Hepatocyte (in vitro differentiated cells): ENCODE measurements around the gene VWCE. TPM values are rescaled to one million over a fixed set of nuclear protein-coding genes. Genes with fewer than 3 reads are reported as not detected.

Experiments
- DNase-seq: peaks from one replicate; pipeline ENCODE4 v3.0.0-alpha.2; 2016; ENCODE audit warnings: low spot score
- H2AFZ ChIP-seq: fragments of 200-600 bp; sonication (generic); 2 replicates; pipeline ENCODE4 v1.6.0; 2016; ENCODE audit warnings: antibody characterized with exemption, mild to moderate bottlenecking
- H3K27ac ChIP-seq: fragments of 200-600 bp; sonication (generic); 2 replicates; pipeline ENCODE4 v1.5.1; 2016; ENCODE audit warnings: mild to moderate bottlenecking
- H3K27me3 ChIP-seq: fragments of 200-600 bp; sonication (generic); 2 replicates; pipeline ENCODE4 v1.6.1; 2016
- H3K36me3 ChIP-seq: fragments of 200-600 bp; sonication (generic); replicated peaks from 2 replicates; pipeline ENCODE4 v1.5.1; 2016; ENCODE audit warnings: low read depth; ENCODE audit not compliant: insufficient read depth
- H3K4me1 ChIP-seq: fragments of 200-600 bp; sonication (generic); 2 replicates; pipeline ENCODE4 v1.5.1; 2016; ENCODE audit warnings: mild to moderate bottlenecking, moderate library complexity; ENCODE audit not compliant: insufficient read depth
- H3K4me2 ChIP-seq: fragments of 200-600 bp; sonication (generic); 2 replicates; pipeline ENCODE4 v1.6.0; 2016
- H3K4me3 ChIP-seq: fragments of 200-600 bp; sonication (generic); 2 replicates; pipeline ENCODE4 v1.5.1; 2016; ENCODE audit warnings: mild to moderate bottlenecking
- H3K79me2 ChIP-seq: fragments of 200-600 bp; sonication (generic); 2 replicates; pipeline ENCODE4 v1.6.0; 2017; ENCODE audit warnings: mild to moderate bottlenecking
- H3K9me2 ChIP-seq: fragments of 200-600 bp; sonication (generic); replicated peaks from 2 replicates; pipeline ENCODE4 v1.6.0; 2017; ENCODE audit warnings: mild to moderate bottlenecking; ENCODE audit not compliant: insufficient read depth
- H3K9me3 ChIP-seq: fragments of 200-600 bp; sonication (generic); 2 replicates; pipeline ENCODE4 v1.5.1; 2016; ENCODE audit warnings: low read depth, mild to moderate bottlenecking
- H4K20me1 ChIP-seq: fragments of 200-600 bp; sonication (generic); 2 replicates; pipeline ENCODE4 v1.6.0; 2016; ENCODE audit warnings: mild to moderate bottlenecking; ENCODE audit not compliant: insufficient read depth, poor library complexity, severe bottlenecking
- CTCF ChIP-seq: fragments of 200-600 bp; sonication (generic); IDR thresholded peaks from 2 replicates; pipeline ENCODE4 v1.5.1; 2016; ENCODE audit warnings: antibody characterized with exemption, mild to moderate bottlenecking; ENCODE audit not compliant: poor library complexity
- EZH2 ChIP-seq: fragments of 200-600 bp; sonication (generic); IDR thresholded peaks from 2 replicates; pipeline ENCODE4 v1.6.1; 2016; ENCODE audit warnings: antibody characterized with exemption, mild to moderate bottlenecking, borderline replicate concordance
- EZH2phosphoT487 ChIP-seq: fragments of 200-600 bp; sonication (generic); IDR thresholded peaks from one replicate; pipeline ENCODE4 v1.6.1; 2018; ENCODE audit warnings: antibody characterized with exemption, mild to moderate bottlenecking, low read depth, moderate library complexity; ENCODE audit not compliant: unreplicated experiment, severe bottlenecking
- WGBS: methylation state at CpG from one replicate; pipeline ENCODE4 v1.1.6; 2016; ENCODE audit warnings: low lambda C conversion rate; ENCODE audit errors: missing lambda C conversion rate; 5-methylcytosine and 5-hydroxymethylcytosine counted together
- polyA plus RNA-seq: library from polyadenylated mRNA; unstranded; fragments of >200 nt; fragmentation: Nextera tagmentation; extraction: Ambion mirVana; gene quantifications from 2 replicates; pipeline ENCODE4 v1.2.1, GENCODE V29; 2016
- total RNA-seq: library from RNA; depleted of rRNA; stranded (reverse); fragments of >200 nt; gene quantifications from 2 replicates; pipeline ENCODE4 v1.2.3, GENCODE V29; 2014

VWCE gene
- total and polyA plus RNA-seq, 2 experiments from 2014 or later, result 6.7 to 13.4 TPM

DNA sequence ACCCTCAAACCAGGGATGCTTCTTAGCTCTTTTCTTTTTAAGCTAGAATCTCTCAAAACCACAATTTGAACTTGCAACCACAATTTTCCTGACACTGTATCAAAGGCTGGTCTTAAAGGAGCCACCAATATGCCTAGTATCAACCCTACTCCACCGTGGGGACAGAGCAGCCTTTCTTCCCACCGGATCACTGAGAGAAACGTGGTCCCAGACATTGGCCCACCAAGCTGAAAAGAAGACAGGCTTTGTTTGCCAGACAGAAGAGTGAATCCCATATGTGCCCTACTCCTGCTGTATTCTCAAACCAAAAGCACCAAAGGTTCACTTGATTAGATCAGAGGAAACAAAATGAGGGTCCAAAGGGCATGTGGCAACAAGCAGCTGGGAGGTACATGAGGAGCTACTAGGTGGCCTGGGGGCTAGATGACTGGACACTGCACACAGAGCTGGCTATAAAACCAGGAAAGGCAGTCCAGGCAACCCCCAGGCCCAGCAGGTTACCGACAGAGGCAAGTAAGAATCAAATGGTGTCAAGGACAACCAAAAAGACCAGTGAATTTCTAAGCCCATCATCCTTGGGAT is 3.6 kb upstream of the VWCE start:
- DNase-seq, result peak; percentile 62
- Histone ChIP-seq H3K79me2 (no peaks in the 10 kb centered on the region), H3K9me3 (no peaks in the 10 kb centered on the region), H3K4me2 (peak overlapping the region; percentile 9), H2AFZ (no peak overlapping the region), H3K9me2 (no peaks in the 10 kb centered on the region), H3K27me3 (no peaks in the 10 kb centered on the region), H3K4me1 (peaks cover 9% of the 10 kb centered on the region), H3K4me3 (no peak overlapping the region), H3K36me3 (no peaks in the 10 kb centered on the region), H4K20me1 (peaks cover under 1% of the 10 kb centered on the region), H3K27ac (peak overlapping the region; percentile 75)
- WGBS, result 80% methylated on average over 4 of the region's 4 CpGs
- TF ChIP-seq EZH2 (no peak), CTCF (no peak), EZH2phosphoT487 (no peak)

DNA sequence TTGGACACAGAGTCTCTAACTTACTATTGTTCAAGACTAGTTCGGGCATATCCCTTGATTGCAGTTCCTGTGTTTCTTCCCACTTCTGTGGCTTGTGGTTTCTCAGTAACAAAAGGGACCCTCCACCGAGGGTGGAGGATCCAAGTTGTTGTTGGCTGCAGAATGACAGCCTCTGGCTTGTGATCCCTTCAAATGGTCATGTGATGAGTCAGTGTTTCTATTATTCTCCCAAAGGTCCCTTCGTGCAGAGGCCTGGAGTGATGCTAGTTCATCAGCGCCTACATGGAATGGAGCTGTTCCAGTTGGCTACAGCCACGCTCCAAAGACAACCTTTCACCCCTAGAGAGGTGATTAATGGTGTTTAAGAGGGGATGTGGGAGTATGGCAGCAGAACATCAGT is 2.6 kb upstream of the VWCE start:
- Histone ChIP-seq H3K4me3 (no peak overlapping the region), H3K27ac (peak overlapping the region; percentile 75), H2AFZ (no peak overlapping the region), H3K9me3 (no peaks in the 10 kb centered on the region), H3K4me2 (no peak overlapping the region), H3K36me3 (no peaks in the 10 kb centered on the region), H4K20me1 (no peaks in the 10 kb centered on the region), H3K27me3 (no peaks in the 10 kb centered on the region), H3K9me2 (no peaks in the 10 kb centered on the region), H3K4me1 (peaks cover 14% of the 10 kb centered on the region), H3K79me2 (no peaks in the 10 kb centered on the region)
- TF ChIP-seq EZH2, result no peak
- TF ChIP-seq EZH2phosphoT487, result no peak
- no peak for TF ChIP-seq CTCF
- WGBS, result 82% methylated on average over 5 of the region's 5 CpGs
- no peak for DNase-seq

DNA sequence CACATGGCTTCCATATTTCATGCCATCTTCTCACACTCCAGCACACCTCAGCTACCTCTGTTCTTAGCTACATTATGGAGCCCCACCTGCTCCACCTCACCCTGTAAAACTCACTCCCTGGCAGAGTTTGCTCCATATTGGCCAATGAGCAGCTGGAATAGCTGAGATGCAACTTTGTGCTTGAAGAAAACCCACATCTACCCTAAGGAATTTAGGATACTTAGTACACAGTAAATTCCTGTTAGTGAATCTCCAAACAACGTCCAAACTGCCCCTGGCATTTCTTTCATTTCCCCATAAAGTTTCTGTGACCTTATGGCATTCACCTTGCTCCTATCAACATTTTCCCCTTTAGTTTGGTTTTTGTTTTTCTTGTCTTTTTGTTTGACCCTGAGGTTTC is 2.2 kb upstream of the VWCE start:
- Histone ChIP-seq H4K20me1 (no peaks in the 10 kb centered on the region), H3K27ac (peak overlapping the region; percentile 75), H2AFZ (no peak overlapping the region), H3K9me3 (no peaks in the 10 kb centered on the region), H3K4me3 (no peak overlapping the region), H3K36me3 (no peaks in the 10 kb centered on the region), H3K79me2 (peaks cover 4% of the 10 kb centered on the region), H3K4me2 (no peak overlapping the region), H3K4me1 (peaks cover 14% of the 10 kb centered on the region), H3K9me2 (no peaks in the 10 kb centered on the region), H3K27me3 (no peaks in the 10 kb centered on the region)
- no peak for TF ChIP-seq EZH2phosphoT487
- TF ChIP-seq EZH2, result no peak
- TF ChIP-seq CTCF, result no peak
- 50% methylated on average over 1 of the region's 1 CpG for WGBS
- no peak for DNase-seq
